Measurements from ENCODE around the gene SPRED1.

The SPRED1 gene

GRCh38 chr15:38254051-38254883, 1.6 kb downstream of the SPRED1 start:
- no peaks in the 10 kb centered on the region for H3K36me3 ChIP-seq
- peaks cover 4% of the 10 kb centered on the region for H3K4me1 ChIP-seq
- peak; percentile 45 for DNase-seq
- TF ChIP-seq, protein P1, sequence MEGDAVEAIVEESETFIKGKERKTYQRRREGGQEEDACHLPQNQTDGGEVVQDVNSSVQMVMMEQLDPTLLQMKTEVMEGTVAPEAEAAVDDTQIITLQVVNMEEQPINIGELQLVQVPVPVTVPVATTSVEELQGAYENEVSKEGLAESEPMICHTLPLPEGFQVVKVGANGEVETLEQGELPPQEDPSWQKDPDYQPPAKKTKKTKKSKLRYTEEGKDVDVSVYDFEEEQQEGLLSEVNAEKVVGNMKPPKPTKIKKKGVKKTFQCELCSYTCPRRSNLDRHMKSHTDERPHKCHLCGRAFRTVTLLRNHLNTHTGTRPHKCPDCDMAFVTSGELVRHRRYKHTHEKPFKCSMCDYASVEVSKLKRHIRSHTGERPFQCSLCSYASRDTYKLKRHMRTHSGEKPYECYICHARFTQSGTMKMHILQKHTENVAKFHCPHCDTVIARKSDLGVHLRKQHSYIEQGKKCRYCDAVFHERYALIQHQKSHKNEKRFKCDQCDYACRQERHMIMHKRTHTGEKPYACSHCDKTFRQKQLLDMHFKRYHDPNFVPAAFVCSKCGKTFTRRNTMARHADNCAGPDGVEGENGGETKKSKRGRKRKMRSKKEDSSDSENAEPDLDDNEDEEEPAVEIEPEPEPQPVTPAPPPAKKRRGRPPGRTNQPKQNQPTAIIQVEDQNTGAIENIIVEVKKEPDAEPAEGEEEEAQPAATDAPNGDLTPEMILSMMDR (IDR thresholded peaks at IDR 0.05; ENCODE audit: low read depth, low read length) = no peak
- no peaks in the 10 kb centered on the region for H3K9me3 ChIP-seq
- H3K27me3 ChIP-seq = no peaks in the 10 kb centered on the region
- peak overlapping the region; percentile 62 for H3K4me3 ChIP-seq (ENCODE audit: low read depth, low read length)

DNA sequence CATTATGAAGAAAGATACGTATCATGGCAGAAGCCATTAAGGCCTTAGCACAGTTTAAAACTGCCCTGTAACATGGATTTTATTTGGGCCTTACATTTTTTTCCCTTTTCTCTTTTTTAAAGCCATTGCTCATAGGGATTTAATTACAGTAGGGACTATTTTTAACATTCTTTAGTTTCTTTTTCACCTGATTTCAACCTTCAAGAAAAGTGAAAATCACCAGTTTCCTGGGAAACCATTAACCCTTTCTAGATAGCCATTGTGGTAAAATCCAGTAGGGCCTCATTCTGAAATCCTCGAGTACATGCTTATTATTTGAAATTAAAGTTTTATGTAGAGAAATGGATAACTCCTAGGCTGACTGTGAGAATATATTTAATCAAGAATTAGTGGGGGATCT, 3.1 kb downstream of the SPRED1 start:
- no peak for DNase-seq
- H3K4me3 ChIP-seq (ENCODE audit: low read depth, low read length) = peak overlapping the region; percentile 62
- no peaks in the 10 kb centered on the region for H3K36me3 ChIP-seq
- H3K4me1 ChIP-seq = peaks cover 2% of the 10 kb centered on the region
- H3K27me3 ChIP-seq = no peaks in the 10 kb centered on the region
- no peaks in the 10 kb centered on the region for H3K9me3 ChIP-seq
- TF ChIP-seq, protein P1 (IDR thresholded peaks at IDR 0.05; ENCODE audit: low read depth, low read length) = no peak

DNA sequence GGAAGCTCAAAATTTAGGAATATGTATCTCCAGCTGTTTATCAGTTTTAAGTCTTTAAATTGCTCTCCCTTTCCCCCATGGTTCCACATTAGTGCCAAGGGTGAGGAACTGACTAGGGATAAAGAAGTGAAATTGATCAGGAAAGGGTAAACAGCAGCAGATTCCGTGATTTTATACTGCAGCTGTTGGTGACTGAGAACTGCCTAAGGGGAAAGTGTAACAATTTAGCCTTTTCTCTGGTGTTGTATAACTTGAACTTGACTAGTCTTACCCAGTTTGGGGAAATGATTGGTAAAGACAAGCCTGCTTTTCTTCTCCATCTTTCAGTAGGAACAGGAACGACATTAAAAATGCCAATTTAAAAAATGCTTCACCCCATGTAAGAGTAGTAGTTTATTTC, 5.0 kb downstream of the SPRED1 start:
- H3K9me3 ChIP-seq = no peaks in the 10 kb centered on the region
- TF ChIP-seq, protein P1 (IDR thresholded peaks at IDR 0.05; ENCODE audit: low read depth, low read length) = no peak
- no peaks in the 10 kb centered on the region for H3K36me3 ChIP-seq
- H3K4me3 ChIP-seq (ENCODE audit: low read depth, low read length) = no peak overlapping the region
- H3K27me3 ChIP-seq = no peaks in the 10 kb centered on the region
- DNase-seq = no peak
- no peaks in the 10 kb centered on the region; the same call in 1 of the 2 replicates for H3K4me1 ChIP-seq

GRCh38 chr15:38259134-38259533, 6.5 kb downstream of the SPRED1 start:
- no peak for DNase-seq
- 0 out of 2 replicates have a peak, but pooled peaks cover 3% of the 10 kb centered on the region for H3K9me3 ChIP-seq
- H3K4me3 ChIP-seq (ENCODE audit: low read depth, low read length) = no peak overlapping the region
- no peaks in the 10 kb centered on the region for H3K27me3 ChIP-seq
- H3K4me1 ChIP-seq = no peaks in the 10 kb centered on the region; the same call in 1 of the 2 replicates
- TF ChIP-seq, protein P1 (IDR thresholded peaks at IDR 0.05; ENCODE audit: low read depth, low read length) = no peak
- H3K36me3 ChIP-seq = no peaks in the 10 kb centered on the region

- DNase-seq = no peak
- H3K36me3 ChIP-seq = no peaks in the 10 kb centered on the region
These were observed 7.4 kb downstream of the SPRED1 start for GRCh38 chr15:38260077-38260476.

More at GRCh38 chr15:38260077-38260476, 7.4 kb downstream of the SPRED1 start:
- Histone ChIP-seq H3K9me3 (0 out of 2 replicates have a peak, but pooled peaks cover 3% of the 10 kb centered on the region), H3K4me1 (no peaks in the 10 kb centered on the region; the same call in 1 of the 2 replicates), H3K4me3 (ENCODE audit: low read depth, low read length) (no peak overlapping the region), H3K27me3 (no peaks in the 10 kb centered on the region)
- TF ChIP-seq, protein P1 (IDR thresholded peaks at IDR 0.05; ENCODE audit: low read depth, low read length) = no peak
